GM10248 (cell line): ENCODE data around the gene NAGK.

Experiments
- CTCF ChIA-PET: fragments of 300-600 bp; sonication (Branson Sonifier 250); formaldehyde crosslinking; extraction: SDS; loops from one replicate; lab custom pipeline; 2021; ENCODE audit warnings: antibody characterized with exemption; lab: Yijun Ruan, JAX
- POLR2A ChIA-PET: fragments of 350-650 bp; sonication (Branson Sonifier 250); formaldehyde crosslinking; extraction: SDS; loops from one replicate; lab custom pipeline; 2020; ENCODE audit warnings: antibody characterized with exemption; lab: Yijun Ruan, JAX
- DNase-seq: peaks from one replicate; pipeline ENCODE4 v3.0.0; 2012; ENCODE audit errors: extremely low spot score
- CTCF ChIP-seq: IDR thresholded peaks from 2 replicates; pipeline ENCODE4 v1.5.1; 2012; ENCODE audit warnings: mild to moderate bottlenecking, low read depth; ENCODE audit errors: extremely low read depth, missing control alignments, control extremely low read depth

NAGK gene

GRCh38 chr2:71060871-71061270 is 7.6 kb upstream of the NAGK start:
- CTCF ChIA-PET: interaction anchor here (0.8 to 2.3 kb wide), 6 partner anchors 7 to 94 kb away, joined by 3 to 7 read pairs (median 5); partner anchors contain the start of gene NAGK
- POLR2A ChIA-PET: no interaction called here
- peak; percentile 4 for DNase-seq
- TF ChIP-seq CTCF: no peak

- ChIA-PET POLR2A (no interaction called here), CTCF (interaction anchor here (1.6 kb wide), 1 partner anchor 8 kb away, joined by 4 read pairs; no protein-coding TSS in a partner anchor)
These were observed 5.2 kb upstream of the NAGK start for GRCh38 chr2:71063216-71063615.

GRCh38 chr2:71064110-71064611 is 4.3 kb upstream of the NAGK start:
- TF ChIP-seq CTCF: no peak
- ChIA-PET CTCF (interaction anchor here (1.4 kb wide), 1 partner anchor 14 kb away, joined by 3 read pairs; no protein-coding TSS in a partner anchor), POLR2A (no interaction called here)
- DNase-seq: peak; percentile 51

More at GRCh38 chr2:71063216-71063615, 5.2 kb upstream of the NAGK start:
- DNase-seq: peak; percentile 29
- TF ChIP-seq CTCF: no peak

- CTCF ChIA-PET: interaction anchor here (0.9 to 1.8 kb wide), 5 partner anchors 15 to 80 kb away, joined by 3 to 7 read pairs (median 3); no protein-coding TSS in a partner anchor
These were observed 3.5 kb upstream of the NAGK start for GRCh38 chr2:71064754-71065621.

GRCh38 chr2:71066856-71067255 is 1.6 kb upstream of the NAGK start:
- POLR2A ChIA-PET: interaction anchor here (1.1 kb wide), 1 partner anchor 11 kb away, joined by 4 read pairs; no protein-coding TSS in a partner anchor
- CTCF ChIA-PET: interaction anchor here (1.0 to 6.1 kb wide), 3 partner anchors 14 to 65 kb away, joined by 3 to 29 read pairs (median 13); no protein-coding TSS in a partner anchor
- DNase-seq: no peak
- no peak for TF ChIP-seq CTCF

More at GRCh38 chr2:71064754-71065621, 3.5 kb upstream of the NAGK start:
- peak; percentile 38 for DNase-seq
- TF ChIP-seq CTCF: no peak
- POLR2A ChIA-PET: no interaction called here

- TF ChIP-seq CTCF: peak; percentile 11
- POLR2A ChIA-PET: interaction anchor here (0.6 to 2.9 kb wide), 2 partner anchors 63 to 368 kb away, joined by 3 to 9 read pairs; partner anchors contain the start of genes MCEE and MPHOSPH10
- peak; percentile 20 for DNase-seq
- CTCF ChIA-PET: interaction anchor here (1.1 to 6.1 kb wide), 6 partner anchors 7 to 66 kb away, joined by 3 to 44 read pairs (median 10); no protein-coding TSS in a partner anchor
These were observed 756 bp upstream of the NAGK start for GRCh38 chr2:71067567-71068217.
